ENCODE results near the gene DOK3. TPM values are rescaled to one million over a fixed set of nuclear protein-coding genes. Genes with fewer than 3 reads are reported as not detected.
A peak's percentile ranks its signal among the peaks of the same experiment; 100 is the strongest.

The DOK3 gene
- polyA plus RNA-seq, 1 donor from 2014 or later = 5.5 TPM

DNA sequence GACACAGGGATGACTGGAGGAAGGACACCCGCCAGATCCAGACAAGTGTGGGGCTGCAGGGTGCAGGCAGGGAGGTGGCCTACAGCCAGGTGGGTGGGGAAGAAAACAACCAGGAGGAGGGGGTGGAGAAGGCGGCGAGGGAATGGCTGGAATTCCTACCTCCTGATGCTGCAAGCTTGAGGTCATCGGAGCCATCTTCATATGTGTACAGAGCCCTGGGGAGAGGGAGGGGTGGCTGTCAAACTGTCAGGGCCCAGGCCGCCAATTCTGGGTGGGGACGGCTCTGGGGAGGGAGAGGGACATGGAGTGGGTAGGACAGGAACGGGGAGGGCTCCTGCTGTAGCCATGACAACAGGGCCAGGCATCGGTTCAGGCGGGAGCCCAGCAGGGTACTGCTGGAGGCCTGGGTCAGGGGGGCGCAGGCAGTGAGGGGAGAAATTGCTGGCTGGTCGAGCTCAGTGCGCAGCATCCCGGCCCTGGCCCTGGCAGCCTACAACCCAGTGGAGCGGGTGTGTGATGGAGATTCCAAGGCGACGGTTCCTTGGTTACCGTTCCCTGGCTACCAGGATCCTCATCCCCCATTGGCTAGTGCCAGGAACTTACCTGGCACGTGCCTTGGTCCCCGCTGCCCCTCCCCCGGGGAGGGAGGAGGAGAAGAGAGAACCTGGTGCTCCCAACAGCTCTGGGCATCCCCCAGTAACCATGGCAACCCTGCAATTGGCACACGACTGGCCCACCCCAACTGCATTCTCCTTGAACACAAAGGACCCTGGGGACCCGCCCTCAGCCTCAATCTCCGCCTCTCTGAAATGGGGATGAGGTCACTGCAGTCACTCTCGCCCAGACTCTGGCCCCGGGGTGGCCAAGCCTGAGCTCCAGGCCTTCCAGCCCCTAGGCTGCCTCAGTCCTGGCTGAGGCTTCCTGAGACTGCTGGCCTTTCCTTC is 40.7 kb downstream of the DOK3 start:
- Histone ChIP-seq H4K20me1 (ENCODE audit: insufficient read depth) (peaks cover 35% of the 10 kb centered on the region), H2AFZ (ENCODE audit: low read depth, low read length) (no peak overlapping the region), H3K9ac (ENCODE audit: low read length) (peak overlapping the region; percentile 98), H3K79me2 (replicated peaks; ENCODE audit: insufficient read depth, low read length) (peaks cover 69% of the 10 kb centered on the region), H3K27ac (ENCODE audit: low read length) (peak overlapping the region; percentile 92), H3K4me2 (ENCODE audit: low read length) (peak overlapping the region; percentile 85), H3F3A (ENCODE audit: insufficient read depth, low read length, poor library complexity, severe bottlenecking) (peaks cover 4% of the 10 kb centered on the region), H3K4me3 (ENCODE audit: low read length) (peak overlapping the region; percentile 98), H3K9me2 (ENCODE audit: insufficient read depth, low read length) (no peaks in the 10 kb centered on the region), H3K36me3 (ENCODE audit: insufficient read depth, low read length) (peaks cover 14% of the 10 kb centered on the region), H3K27me3 (ENCODE audit: insufficient read depth, low read depth, low read length) (no peaks in the 10 kb centered on the region), H3K9me3 (ENCODE audit: low read length) (no peaks in the 10 kb centered on the region)
- TF ChIP-seq TAF1 (IDR thresholded peaks at IDR 0.05; ENCODE audit: low read depth) = no peak
- TF ChIP-seq, protein P1, sequence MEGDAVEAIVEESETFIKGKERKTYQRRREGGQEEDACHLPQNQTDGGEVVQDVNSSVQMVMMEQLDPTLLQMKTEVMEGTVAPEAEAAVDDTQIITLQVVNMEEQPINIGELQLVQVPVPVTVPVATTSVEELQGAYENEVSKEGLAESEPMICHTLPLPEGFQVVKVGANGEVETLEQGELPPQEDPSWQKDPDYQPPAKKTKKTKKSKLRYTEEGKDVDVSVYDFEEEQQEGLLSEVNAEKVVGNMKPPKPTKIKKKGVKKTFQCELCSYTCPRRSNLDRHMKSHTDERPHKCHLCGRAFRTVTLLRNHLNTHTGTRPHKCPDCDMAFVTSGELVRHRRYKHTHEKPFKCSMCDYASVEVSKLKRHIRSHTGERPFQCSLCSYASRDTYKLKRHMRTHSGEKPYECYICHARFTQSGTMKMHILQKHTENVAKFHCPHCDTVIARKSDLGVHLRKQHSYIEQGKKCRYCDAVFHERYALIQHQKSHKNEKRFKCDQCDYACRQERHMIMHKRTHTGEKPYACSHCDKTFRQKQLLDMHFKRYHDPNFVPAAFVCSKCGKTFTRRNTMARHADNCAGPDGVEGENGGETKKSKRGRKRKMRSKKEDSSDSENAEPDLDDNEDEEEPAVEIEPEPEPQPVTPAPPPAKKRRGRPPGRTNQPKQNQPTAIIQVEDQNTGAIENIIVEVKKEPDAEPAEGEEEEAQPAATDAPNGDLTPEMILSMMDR (IDR thresholded peaks at IDR 0.05; ENCODE audit: poor library complexity, severe bottlenecking) = no peak
- TF ChIP-seq POLR2AphosphoS5 (IDR thresholded peaks at IDR 0.05) = peak; percentile 36
- TF ChIP-seq, protein P2, sequence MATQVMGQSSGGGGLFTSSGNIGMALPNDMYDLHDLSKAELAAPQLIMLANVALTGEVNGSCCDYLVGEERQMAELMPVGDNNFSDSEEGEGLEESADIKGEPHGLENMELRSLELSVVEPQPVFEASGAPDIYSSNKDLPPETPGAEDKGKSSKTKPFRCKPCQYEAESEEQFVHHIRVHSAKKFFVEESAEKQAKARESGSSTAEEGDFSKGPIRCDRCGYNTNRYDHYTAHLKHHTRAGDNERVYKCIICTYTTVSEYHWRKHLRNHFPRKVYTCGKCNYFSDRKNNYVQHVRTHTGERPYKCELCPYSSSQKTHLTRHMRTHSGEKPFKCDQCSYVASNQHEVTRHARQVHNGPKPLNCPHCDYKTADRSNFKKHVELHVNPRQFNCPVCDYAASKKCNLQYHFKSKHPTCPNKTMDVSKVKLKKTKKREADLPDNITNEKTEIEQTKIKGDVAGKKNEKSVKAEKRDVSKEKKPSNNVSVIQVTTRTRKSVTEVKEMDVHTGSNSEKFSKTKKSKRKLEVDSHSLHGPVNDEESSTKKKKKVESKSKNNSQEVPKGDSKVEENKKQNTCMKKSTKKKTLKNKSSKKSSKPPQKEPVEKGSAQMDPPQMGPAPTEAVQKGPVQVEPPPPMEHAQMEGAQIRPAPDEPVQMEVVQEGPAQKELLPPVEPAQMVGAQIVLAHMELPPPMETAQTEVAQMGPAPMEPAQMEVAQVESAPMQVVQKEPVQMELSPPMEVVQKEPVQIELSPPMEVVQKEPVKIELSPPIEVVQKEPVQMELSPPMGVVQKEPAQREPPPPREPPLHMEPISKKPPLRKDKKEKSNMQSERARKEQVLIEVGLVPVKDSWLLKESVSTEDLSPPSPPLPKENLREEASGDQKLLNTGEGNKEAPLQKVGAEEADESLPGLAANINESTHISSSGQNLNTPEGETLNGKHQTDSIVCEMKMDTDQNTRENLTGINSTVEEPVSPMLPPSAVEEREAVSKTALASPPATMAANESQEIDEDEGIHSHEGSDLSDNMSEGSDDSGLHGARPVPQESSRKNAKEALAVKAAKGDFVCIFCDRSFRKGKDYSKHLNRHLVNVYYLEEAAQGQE (IDR thresholded peaks at IDR 0.05; ENCODE audit: borderline replicate concordance) = no peak
- TF ChIP-seq RAD21 (conservative IDR thresholded peaks at IDR 0.05) = no peak
- no peak for TF ChIP-seq EZH2 (IDR thresholded peaks at IDR 0.05; ENCODE audit: borderline replicate concordance, insufficient read depth, low read length, poor library complexity, severe bottlenecking)
- peak; percentile 8 for TF ChIP-seq SMC3 (conservative IDR thresholded peaks at IDR 0.05; ENCODE audit: poor library complexity)
- peak; percentile 45 for TF ChIP-seq EP300 (conservative IDR thresholded peaks at IDR 0.05; ENCODE audit: poor library complexity, severe bottlenecking)
- TF ChIP-seq MXI1 (conservative IDR thresholded peaks at IDR 0.05; ENCODE audit: poor library complexity, severe bottlenecking) = peak; percentile 77

DNA sequence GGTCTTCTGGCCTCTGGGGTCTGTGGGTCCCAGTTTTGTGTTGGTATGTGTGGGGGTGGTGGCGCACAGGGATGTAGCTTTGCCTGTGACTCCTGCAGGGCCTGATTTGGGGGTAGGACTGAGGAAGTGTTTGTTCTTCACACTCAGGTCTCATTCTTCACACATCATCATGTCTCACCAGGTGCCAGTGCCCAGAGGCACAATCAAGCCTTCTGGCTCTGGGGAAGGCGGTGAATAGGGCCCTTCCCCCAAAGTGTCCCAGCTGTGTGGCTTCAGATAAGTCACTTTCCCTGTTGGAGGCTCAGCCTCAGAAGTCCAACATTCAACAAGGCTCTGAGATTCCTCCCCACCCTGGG is 41.3 kb downstream of the DOK3 start:
- Histone ChIP-seq H3K36me3 (ENCODE audit: insufficient read depth, low read length) (peaks cover 14% of the 10 kb centered on the region), H3K4me2 (ENCODE audit: low read length) (no peak overlapping the region), H3K9me3 (ENCODE audit: low read length) (no peaks in the 10 kb centered on the region), H3K9ac (ENCODE audit: low read length) (peak overlapping the region; percentile 98), H4K20me1 (ENCODE audit: insufficient read depth) (peaks cover 39% of the 10 kb centered on the region), H3K27me3 (ENCODE audit: insufficient read depth, low read depth, low read length) (no peaks in the 10 kb centered on the region), H3K4me3 (ENCODE audit: low read length) (peak overlapping the region; percentile 98), H2AFZ (ENCODE audit: low read depth, low read length) (no peak overlapping the region), H3F3A (ENCODE audit: insufficient read depth, low read length, poor library complexity, severe bottlenecking) (peaks cover 4% of the 10 kb centered on the region), H3K9me2 (ENCODE audit: insufficient read depth, low read length) (no peaks in the 10 kb centered on the region), H3K79me2 (replicated peaks; ENCODE audit: insufficient read depth, low read length) (peaks cover 73% of the 10 kb centered on the region), H3K27ac (ENCODE audit: low read length) (peak overlapping the region; percentile 92)
- no peak for TF ChIP-seq SMC3 (conservative IDR thresholded peaks at IDR 0.05; ENCODE audit: poor library complexity)
- TF ChIP-seq EP300 (conservative IDR thresholded peaks at IDR 0.05; ENCODE audit: poor library complexity, severe bottlenecking) = no peak
- TF ChIP-seq TAF1 (IDR thresholded peaks at IDR 0.05; ENCODE audit: low read depth) = no peak
- TF ChIP-seq, protein P2 (IDR thresholded peaks at IDR 0.05; ENCODE audit: borderline replicate concordance) = no peak
- no peak for TF ChIP-seq POLR2AphosphoS5 (IDR thresholded peaks at IDR 0.05)
- TF ChIP-seq RAD21 (conservative IDR thresholded peaks at IDR 0.05) = no peak
- TF ChIP-seq, protein P1 (IDR thresholded peaks at IDR 0.05; ENCODE audit: poor library complexity, severe bottlenecking) = no peak
- TF ChIP-seq MXI1 (conservative IDR thresholded peaks at IDR 0.05; ENCODE audit: poor library complexity, severe bottlenecking) = no peak
- no peak for TF ChIP-seq EZH2 (IDR thresholded peaks at IDR 0.05; ENCODE audit: borderline replicate concordance, insufficient read depth, low read length, poor library complexity, severe bottlenecking)

Measured in neural cell (in vitro differentiated cells).